Measurements from ENCODE around the gene NPW.

DNA sequence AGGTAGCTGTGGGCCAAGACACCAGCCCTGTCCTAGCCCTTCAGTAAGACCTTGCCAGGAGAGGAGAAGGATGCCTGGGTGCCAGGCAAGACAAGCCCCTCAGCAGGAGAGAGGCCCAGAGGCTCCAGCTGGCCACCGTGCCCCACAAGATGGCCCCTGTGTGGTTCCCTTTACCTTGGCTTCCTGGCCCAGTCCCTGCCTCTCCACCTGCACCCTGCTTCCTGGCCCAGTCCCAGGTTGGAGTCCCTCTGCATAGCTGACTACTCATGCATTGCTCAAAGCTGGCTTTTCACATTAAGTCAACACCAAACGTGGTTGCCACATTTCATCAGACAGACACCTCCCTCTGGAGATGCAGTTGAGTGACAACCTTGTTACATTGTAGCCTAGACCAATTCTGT is 25.9 kb upstream of the NPW start:
- no peak for TF ChIP-seq POLR2A (IDR thresholded peaks at IDR 0.05)
- TF ChIP-seq, protein P1, sequence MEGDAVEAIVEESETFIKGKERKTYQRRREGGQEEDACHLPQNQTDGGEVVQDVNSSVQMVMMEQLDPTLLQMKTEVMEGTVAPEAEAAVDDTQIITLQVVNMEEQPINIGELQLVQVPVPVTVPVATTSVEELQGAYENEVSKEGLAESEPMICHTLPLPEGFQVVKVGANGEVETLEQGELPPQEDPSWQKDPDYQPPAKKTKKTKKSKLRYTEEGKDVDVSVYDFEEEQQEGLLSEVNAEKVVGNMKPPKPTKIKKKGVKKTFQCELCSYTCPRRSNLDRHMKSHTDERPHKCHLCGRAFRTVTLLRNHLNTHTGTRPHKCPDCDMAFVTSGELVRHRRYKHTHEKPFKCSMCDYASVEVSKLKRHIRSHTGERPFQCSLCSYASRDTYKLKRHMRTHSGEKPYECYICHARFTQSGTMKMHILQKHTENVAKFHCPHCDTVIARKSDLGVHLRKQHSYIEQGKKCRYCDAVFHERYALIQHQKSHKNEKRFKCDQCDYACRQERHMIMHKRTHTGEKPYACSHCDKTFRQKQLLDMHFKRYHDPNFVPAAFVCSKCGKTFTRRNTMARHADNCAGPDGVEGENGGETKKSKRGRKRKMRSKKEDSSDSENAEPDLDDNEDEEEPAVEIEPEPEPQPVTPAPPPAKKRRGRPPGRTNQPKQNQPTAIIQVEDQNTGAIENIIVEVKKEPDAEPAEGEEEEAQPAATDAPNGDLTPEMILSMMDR (IDR thresholded peaks at IDR 0.05), result no peak

Measured in Peyer's patch (tissue), 4 donors.